ENCODE results near the gene RHBDD1. TPM values are rescaled to one million over a fixed set of nuclear protein-coding genes. Genes with fewer than 3 reads are reported as not detected.

Gene RHBDD1
- total RNA-seq, 1 donor from 2014 or later, result 21.9 TPM

- H3K4me1 Mint-ChIP-seq (ENCODE audit: unreplicated experiment), result peaks cover 3% of the 10 kb centered on the region
- no peak overlapping the region for H3K27ac Mint-ChIP-seq (ENCODE audit: unreplicated experiment)
- H3K9me3 Mint-ChIP-seq (ENCODE audit: unreplicated experiment), result no peaks in the 10 kb centered on the region
- TF ChIP-seq CTCF (IDR thresholded peaks at IDR 0.05; ENCODE audit: unreplicated experiment), result no peak
- peaks cover 2% of the 10 kb centered on the region for H3K27me3 Mint-ChIP-seq (ENCODE audit: unreplicated experiment)
- no peak for DNase-seq (ENCODE audit: low spot score)
- H3K4me3 Mint-ChIP-seq (ENCODE audit: unreplicated experiment), result no peak overlapping the region
- no peaks in the 10 kb centered on the region for H3K36me3 Mint-ChIP-seq (ENCODE audit: low read depth, unreplicated experiment)
These were observed 70.4 kb downstream of the RHBDD1 start for GRCh38 chr2:226906163-226906693.

GRCh38 chr2:226909126-226909525 is 73.3 kb downstream of the RHBDD1 start:
- Mint-ChIP-seq H3K4me3 (ENCODE audit: unreplicated experiment) (no peak overlapping the region), H3K27ac (ENCODE audit: unreplicated experiment) (no peak overlapping the region), H3K4me1 (ENCODE audit: unreplicated experiment) (peaks cover 3% of the 10 kb centered on the region)

GRCh38 chr2:226909836-226910235 is 74.0 kb downstream of the RHBDD1 start:
- H3K4me1 Mint-ChIP-seq (ENCODE audit: unreplicated experiment), result peaks cover 3% of the 10 kb centered on the region

More at GRCh38 chr2:226909126-226909525, 73.3 kb downstream of the RHBDD1 start:
- Mint-ChIP-seq H3K27me3 (ENCODE audit: unreplicated experiment) (peaks cover 2% of the 10 kb centered on the region), H3K36me3 (ENCODE audit: low read depth, unreplicated experiment) (no peaks in the 10 kb centered on the region), H3K9me3 (ENCODE audit: unreplicated experiment) (no peaks in the 10 kb centered on the region)
- no peak for DNase-seq (ENCODE audit: low spot score)
- TF ChIP-seq CTCF (IDR thresholded peaks at IDR 0.05; ENCODE audit: unreplicated experiment), result no peak

GRCh38 chr2:226910384-226910783 is 74.5 kb downstream of the RHBDD1 start:
- no peak overlapping the region for H3K4me3 Mint-ChIP-seq (ENCODE audit: unreplicated experiment)
- peaks cover 3% of the 10 kb centered on the region for H3K4me1 Mint-ChIP-seq (ENCODE audit: unreplicated experiment)
- no peak for DNase-seq (ENCODE audit: low spot score)
- no peak for TF ChIP-seq CTCF (IDR thresholded peaks at IDR 0.05; ENCODE audit: unreplicated experiment)
- H3K27me3 Mint-ChIP-seq (ENCODE audit: unreplicated experiment), result no peaks in the 10 kb centered on the region
- no peak overlapping the region for H3K27ac Mint-ChIP-seq (ENCODE audit: unreplicated experiment)
- no peaks in the 10 kb centered on the region for H3K9me3 Mint-ChIP-seq (ENCODE audit: unreplicated experiment)
- H3K36me3 Mint-ChIP-seq (ENCODE audit: low read depth, unreplicated experiment), result no peaks in the 10 kb centered on the region

More at GRCh38 chr2:226909836-226910235, 74.0 kb downstream of the RHBDD1 start:
- no peaks in the 10 kb centered on the region for H3K9me3 Mint-ChIP-seq (ENCODE audit: unreplicated experiment)
- H3K36me3 Mint-ChIP-seq (ENCODE audit: low read depth, unreplicated experiment), result no peaks in the 10 kb centered on the region
- H3K4me3 Mint-ChIP-seq (ENCODE audit: unreplicated experiment), result no peak overlapping the region
- peaks cover 2% of the 10 kb centered on the region for H3K27me3 Mint-ChIP-seq (ENCODE audit: unreplicated experiment)
- no peak overlapping the region for H3K27ac Mint-ChIP-seq (ENCODE audit: unreplicated experiment)
- TF ChIP-seq CTCF (IDR thresholded peaks at IDR 0.05; ENCODE audit: unreplicated experiment), result no peak
- DNase-seq (ENCODE audit: low spot score), result no peak

GRCh38 chr2:226911932-226912331 is 76.1 kb downstream of the RHBDD1 start:
- Mint-ChIP-seq H3K27me3 (ENCODE audit: unreplicated experiment) (no peaks in the 10 kb centered on the region), H3K4me1 (ENCODE audit: unreplicated experiment) (peaks cover 3% of the 10 kb centered on the region), H3K36me3 (ENCODE audit: low read depth, unreplicated experiment) (no peaks in the 10 kb centered on the region), H3K27ac (ENCODE audit: unreplicated experiment) (no peak overlapping the region), H3K4me3 (ENCODE audit: unreplicated experiment) (no peak overlapping the region), H3K9me3 (ENCODE audit: unreplicated experiment) (no peaks in the 10 kb centered on the region)
- no peak for DNase-seq (ENCODE audit: low spot score)
- TF ChIP-seq CTCF (IDR thresholded peaks at IDR 0.05; ENCODE audit: unreplicated experiment), result no peak
